GM19468 (cell line): ENCODE data around the gene TMEM181.
"Not testable (repeated sequence)": the region's sequence is repeated elsewhere in the genome, so short reads cannot be mapped to it uniquely, and the experiment has no call there.

ENCODE experiments used
- ATAC-seq: cut with Tn5 transposase; IDR thresholded peaks from one replicate; pipeline ENCODE4 v1.9.1; 2021; ENCODE audit warnings: mild to moderate bottlenecking, moderate library complexity, moderate number of reproducible peaks; ENCODE audit not compliant: unreplicated experiment; ENCODE audit errors: extremely low read depth

Gene TMEM181

GRCh38 chr6:158632538-158633119 is 72.7 kb downstream of the TMEM181 start:
- not testable (repeated sequence) for ATAC-seq

GRCh38 chr6:158633127-158633526 is 73.2 kb downstream of the TMEM181 start:
- no peak for ATAC-seq

- ATAC-seq: no peak
Measured at GRCh38 chr6:158634695-158635426, 75.0 kb downstream of the TMEM181 start.

GRCh38 chr6:158635427-158636073 is 75.7 kb downstream of the TMEM181 start:
- ATAC-seq: no peak

- ATAC-seq: no peak
Measured at GRCh38 chr6:158636778-158637177, 76.9 kb downstream of the TMEM181 start.

GRCh38 chr6:158638324-158638854 is 78.5 kb downstream of the TMEM181 start:
- ATAC-seq: no peak

GRCh38 chr6:158639056-158639455 is 79.2 kb downstream of the TMEM181 start:
- no peak for ATAC-seq

- no peak for ATAC-seq
Measured at GRCh38 chr6:158640519-158640918, 80.6 kb downstream of the TMEM181 start.

GRCh38 chr6:158642097-158642601 is 82.3 kb downstream of the TMEM181 start:
- ATAC-seq: no peak

- ATAC-seq: no peak
Measured at GRCh38 chr6:158643836-158644230, 83.9 kb downstream of the TMEM181 start.

- peak; percentile 18 for ATAC-seq
Measured at GRCh38 chr6:158644231-158645063, 84.6 kb downstream of the TMEM181 start, which contains the start of gene DYNLT1. TSS of gene DYNLT1 (minus strand) at chr6:158644743. CDS start at chr6:158644708, 35 bp downstream.

GRCh38 chr6:158645064-158646022 is 85.5 kb downstream of the TMEM181 start:
- no peak for ATAC-seq

GRCh38 chr6:158646023-158646910 is 86.4 kb downstream of the TMEM181 start:
- ATAC-seq: no peak

- ATAC-seq: no peak
Measured at GRCh38 chr6:158647501-158647900, 87.6 kb downstream of the TMEM181 start.

- ATAC-seq: no peak
Measured at GRCh38 chr6:158648682-158649131, 88.8 kb downstream of the TMEM181 start.

GRCh38 chr6:158649289-158650143 is 89.6 kb downstream of the TMEM181 start, which contains the start of gene SYTL3:
TSS of gene SYTL3 (plus strand) at chr6:158650054. CDS start at chr6:158663269, 13,215 bp downstream.
- ATAC-seq: peak; percentile 22
